ENCODE data around the gene WDFY2. TPM values are rescaled to one million over a fixed set of nuclear protein-coding genes. Genes with fewer than 3 reads are reported as not detected.

Gene WDFY2
- total RNA-seq, 1 donor: 11.9 TPM

DNA sequence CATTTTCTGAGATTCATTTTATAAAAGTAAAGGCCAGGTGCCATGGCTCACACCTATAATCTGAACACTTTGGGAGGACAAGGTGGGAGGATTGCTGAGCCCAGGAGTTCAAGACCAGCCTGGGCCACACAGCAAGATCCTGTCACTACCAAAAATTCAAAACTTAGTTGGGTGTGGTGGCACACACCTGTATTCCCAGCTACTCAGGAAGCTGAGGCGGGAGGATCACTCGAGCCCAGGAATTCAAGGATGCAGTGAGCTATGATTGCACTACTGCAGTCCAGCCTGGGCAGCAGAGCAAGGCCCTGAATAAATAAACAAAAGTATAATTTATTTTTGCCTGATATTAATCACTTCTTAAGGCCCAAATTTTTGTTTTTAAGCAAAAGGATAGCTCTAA lies 179.2 kb downstream of the WDFY2 start:
- H3K36me3 ChIP-seq (ENCODE audit: insufficient read depth, low read length): peaks cover 58% of the 10 kb centered on the region
- no peak for DNase-seq (ENCODE audit: insufficient read length, low spot score, missing footprints)

DNA sequence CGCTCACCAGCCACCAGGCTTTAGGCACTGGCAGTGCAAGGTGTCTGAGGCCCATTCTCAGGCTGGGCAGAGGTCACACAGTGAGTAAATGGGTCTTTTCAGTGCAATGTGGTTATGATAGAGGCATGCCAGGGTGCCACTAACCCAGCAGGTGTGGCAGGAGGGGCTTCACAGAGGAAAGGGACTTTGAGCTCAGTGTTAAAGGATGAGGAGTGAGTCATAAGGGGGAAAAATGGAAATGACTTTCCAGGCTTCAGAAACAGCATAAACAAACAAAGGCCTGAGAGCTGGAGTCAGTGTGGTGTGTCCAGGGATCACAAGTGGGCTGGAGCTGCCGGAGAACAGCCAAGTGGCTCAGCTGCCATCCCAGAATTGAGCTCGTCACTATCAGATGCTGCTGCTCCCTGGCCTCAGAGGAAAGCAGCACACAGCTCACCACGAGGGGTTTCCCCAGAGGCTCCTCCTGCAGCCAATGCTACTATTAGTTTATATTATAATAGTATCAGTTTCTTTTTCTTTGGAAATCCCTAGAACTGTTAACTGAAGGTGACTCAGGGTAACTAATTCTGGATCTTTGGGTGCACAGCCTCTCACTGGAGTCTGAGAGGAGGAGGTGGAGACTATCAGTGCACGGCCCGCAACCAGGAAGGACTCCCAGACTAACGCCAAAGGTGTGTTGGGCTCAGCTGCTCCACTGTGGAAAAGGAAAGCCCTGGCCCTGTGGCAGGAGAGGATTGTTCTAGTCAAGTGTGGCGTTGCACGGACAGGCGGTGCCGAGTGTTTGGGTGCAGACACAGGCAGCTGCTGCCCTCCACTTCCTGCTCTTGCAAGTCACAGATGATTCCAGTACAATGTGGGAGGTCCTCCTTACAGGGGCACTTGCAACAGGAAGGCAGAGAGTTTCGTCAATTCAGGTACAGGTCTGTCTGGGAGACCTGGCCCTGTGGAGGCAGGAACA lies 180.2 kb downstream of the WDFY2 start:
- H3K4me1 ChIP-seq (ENCODE audit: insufficient read depth, low read length): peaks cover 14% of the 10 kb centered on the region
- TF ChIP-seq, protein P1, sequence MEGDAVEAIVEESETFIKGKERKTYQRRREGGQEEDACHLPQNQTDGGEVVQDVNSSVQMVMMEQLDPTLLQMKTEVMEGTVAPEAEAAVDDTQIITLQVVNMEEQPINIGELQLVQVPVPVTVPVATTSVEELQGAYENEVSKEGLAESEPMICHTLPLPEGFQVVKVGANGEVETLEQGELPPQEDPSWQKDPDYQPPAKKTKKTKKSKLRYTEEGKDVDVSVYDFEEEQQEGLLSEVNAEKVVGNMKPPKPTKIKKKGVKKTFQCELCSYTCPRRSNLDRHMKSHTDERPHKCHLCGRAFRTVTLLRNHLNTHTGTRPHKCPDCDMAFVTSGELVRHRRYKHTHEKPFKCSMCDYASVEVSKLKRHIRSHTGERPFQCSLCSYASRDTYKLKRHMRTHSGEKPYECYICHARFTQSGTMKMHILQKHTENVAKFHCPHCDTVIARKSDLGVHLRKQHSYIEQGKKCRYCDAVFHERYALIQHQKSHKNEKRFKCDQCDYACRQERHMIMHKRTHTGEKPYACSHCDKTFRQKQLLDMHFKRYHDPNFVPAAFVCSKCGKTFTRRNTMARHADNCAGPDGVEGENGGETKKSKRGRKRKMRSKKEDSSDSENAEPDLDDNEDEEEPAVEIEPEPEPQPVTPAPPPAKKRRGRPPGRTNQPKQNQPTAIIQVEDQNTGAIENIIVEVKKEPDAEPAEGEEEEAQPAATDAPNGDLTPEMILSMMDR (IDR thresholded peaks at IDR 0.05; ENCODE audit: extremely low read depth, low read depth, low read length): no peak
- no peaks in the 10 kb centered on the region for H4K20me1 ChIP-seq (ENCODE audit: insufficient read depth, low read length)
- no peaks in the 10 kb centered on the region for H3K9me3 ChIP-seq (ENCODE audit: low read depth, low read length)
- H3K4me2 ChIP-seq (ENCODE audit: insufficient read depth, low read length): peak overlapping the region; percentile 53
- peak overlapping the region; percentile 76 for H3K27ac ChIP-seq (ENCODE audit: low read depth, low read length)
- peak overlapping the region; percentile 18 for H3K4me3 ChIP-seq (ENCODE audit: insufficient read depth, low read length)
- no peaks in the 10 kb centered on the region for H3K79me2 ChIP-seq (ENCODE audit: insufficient read depth, low read length)
- H2AFZ ChIP-seq (ENCODE audit: low read length): peak overlapping the region; percentile 33
- H3K27me3 ChIP-seq (ENCODE audit: insufficient read depth, low read length): no peaks in the 10 kb centered on the region
- DNase-seq (ENCODE audit: insufficient read length, low spot score, missing footprints): peak; percentile 96
- H3K36me3 ChIP-seq (ENCODE audit: insufficient read depth, low read length): peaks cover 48% of the 10 kb centered on the region

More for the DNA sequence above, 179.2 kb downstream of the WDFY2 start:
- Histone ChIP-seq H3K4me1 (ENCODE audit: insufficient read depth, low read length) (peaks cover 14% of the 10 kb centered on the region), H3K4me3 (ENCODE audit: insufficient read depth, low read length) (no peak overlapping the region), H4K20me1 (ENCODE audit: insufficient read depth, low read length) (no peaks in the 10 kb centered on the region), H3K79me2 (ENCODE audit: insufficient read depth, low read length) (no peaks in the 10 kb centered on the region), H3K27ac (ENCODE audit: low read depth, low read length) (peak overlapping the region; percentile 76), H3K27me3 (ENCODE audit: insufficient read depth, low read length) (no peaks in the 10 kb centered on the region), H2AFZ (ENCODE audit: low read length) (no peak overlapping the region), H3K4me2 (ENCODE audit: insufficient read depth, low read length) (no peak overlapping the region), H3K9me3 (ENCODE audit: low read depth, low read length) (no peaks in the 10 kb centered on the region)
- TF ChIP-seq, protein P1 (IDR thresholded peaks at IDR 0.05; ENCODE audit: extremely low read depth, low read depth, low read length): no peak

DNA sequence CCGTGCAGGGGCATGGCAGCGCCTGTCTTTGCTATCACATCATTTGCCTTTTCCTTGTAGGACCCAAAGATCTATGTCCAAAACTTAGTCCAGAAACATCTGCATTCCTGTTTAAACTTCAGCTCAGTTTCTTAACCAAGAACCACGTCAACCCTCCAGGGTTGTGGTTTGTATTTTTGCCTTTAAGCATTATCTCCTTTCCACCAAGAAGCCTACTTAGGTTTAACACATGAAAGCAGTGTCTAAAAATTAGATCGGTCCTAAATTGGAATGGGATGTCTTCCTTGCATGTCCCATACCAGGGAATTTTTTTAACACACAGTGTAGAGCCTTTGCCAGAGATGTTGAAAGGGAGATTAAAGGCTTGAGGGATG lies 180.9 kb downstream of the WDFY2 start:
- H3K27ac ChIP-seq (ENCODE audit: low read depth, low read length): peak overlapping the region; percentile 76
- DNase-seq (ENCODE audit: insufficient read length, low spot score, missing footprints): no peak
- H3K79me2 ChIP-seq (ENCODE audit: insufficient read depth, low read length): no peaks in the 10 kb centered on the region
- H3K36me3 ChIP-seq (ENCODE audit: insufficient read depth, low read length): peaks cover 43% of the 10 kb centered on the region
- TF ChIP-seq, protein P1 (IDR thresholded peaks at IDR 0.05; ENCODE audit: extremely low read depth, low read depth, low read length): no peak
- H3K9me3 ChIP-seq (ENCODE audit: low read depth, low read length): no peaks in the 10 kb centered on the region
- no peak overlapping the region for H2AFZ ChIP-seq (ENCODE audit: low read length)
- no peaks in the 10 kb centered on the region for H4K20me1 ChIP-seq (ENCODE audit: insufficient read depth, low read length)
- no peaks in the 10 kb centered on the region for H3K27me3 ChIP-seq (ENCODE audit: insufficient read depth, low read length)
- peak overlapping the region; percentile 53 for H3K4me2 ChIP-seq (ENCODE audit: insufficient read depth, low read length)
- peaks cover 14% of the 10 kb centered on the region for H3K4me1 ChIP-seq (ENCODE audit: insufficient read depth, low read length)
- H3K4me3 ChIP-seq (ENCODE audit: insufficient read depth, low read length): peak overlapping the region; percentile 18

DNA sequence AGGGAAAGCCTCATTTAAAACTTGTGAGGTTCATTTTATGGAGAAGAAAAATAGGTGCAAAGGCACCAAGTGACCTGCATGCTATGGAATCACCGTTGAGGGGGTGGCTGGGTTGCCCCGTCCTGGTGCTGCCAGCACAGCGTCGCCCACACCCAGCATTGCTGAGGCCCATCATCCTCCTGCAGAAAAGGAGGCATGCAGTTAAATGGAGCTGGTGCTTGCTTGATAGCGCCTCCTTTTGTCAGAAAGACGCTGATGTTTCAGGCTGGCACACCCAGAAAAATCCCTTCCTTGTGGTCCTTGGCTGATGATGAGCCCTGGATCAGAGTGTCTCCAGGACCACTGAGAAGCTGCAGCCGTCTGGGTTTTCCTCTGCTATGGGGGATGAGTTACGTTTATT lies 182.8 kb downstream of the WDFY2 start:
- Histone ChIP-seq H3K4me2 (ENCODE audit: insufficient read depth, low read length) (no peak overlapping the region), H3K4me3 (ENCODE audit: insufficient read depth, low read length) (no peak overlapping the region), H3K9me3 (ENCODE audit: low read depth, low read length) (no peaks in the 10 kb centered on the region), H3K36me3 (ENCODE audit: insufficient read depth, low read length) (peaks cover 28% of the 10 kb centered on the region), H4K20me1 (ENCODE audit: insufficient read depth, low read length) (no peaks in the 10 kb centered on the region), H3K79me2 (ENCODE audit: insufficient read depth, low read length) (no peaks in the 10 kb centered on the region), H2AFZ (ENCODE audit: low read length) (no peak overlapping the region), H3K27ac (ENCODE audit: low read depth, low read length) (no peak overlapping the region), H3K4me1 (ENCODE audit: insufficient read depth, low read length) (peaks cover 14% of the 10 kb centered on the region), H3K27me3 (ENCODE audit: insufficient read depth, low read length) (no peaks in the 10 kb centered on the region)
- TF ChIP-seq, protein P1 (IDR thresholded peaks at IDR 0.05; ENCODE audit: extremely low read depth, low read depth, low read length): no peak
- DNase-seq (ENCODE audit: insufficient read length, low spot score, missing footprints): no peak
